SK-N-MC (cell line): Measurements from ENCODE around the gene CEMIP.

Source experiments
- DNase-seq: peaks from one replicate; pipeline ENCODE4 v3.0.0-alpha.2; 2011; ENCODE audit warnings: low read depth, low spot score
- H3K27ac ChIP-seq: fragments of 200-600 bp; sonication (generic); 2 replicates; pipeline ENCODE4 v1.5.1; 2016; ENCODE audit warnings: mixed run types
- H3K36me3 ChIP-seq: fragments of 200-600 bp; sonication (generic); 2 replicates; pipeline ENCODE4 v1.6.1; 2017; ENCODE audit warnings: antibody characterized with exemption, low read length, mixed read lengths; ENCODE audit not compliant: insufficient read depth
- H3K4me3 ChIP-seq: fragments of 200-600 bp; sonication (generic); 2 replicates; pipeline ENCODE4 v1.5.1; 2016
- H3K9ac ChIP-seq: fragments of 200-600 bp; sonication (generic); 2 replicates; pipeline ENCODE4 v1.8.0; 2017; ENCODE audit warnings: mixed run types, mixed read lengths; ENCODE audit not compliant: insufficient read length
- H3K9me3 ChIP-seq: fragments of 200-600 bp; sonication (generic); 2 replicates; pipeline ENCODE4 v1.6.1; 2017; ENCODE audit warnings: low read depth, mild to moderate bottlenecking, antibody characterized with exemption, low read length, moderate library complexity, mixed read lengths
- EZH2 ChIP-seq: fragments of 200-600 bp; sonication (generic); IDR thresholded peaks from one replicate; pipeline ENCODE4 v1.6.1; 2017; ENCODE audit warnings: antibody characterized with exemption
- FOXP2 ChIP-seq: optimal IDR thresholded peaks from 2 replicates; pipeline ENCODE3; 2011; ENCODE audit warnings: mild to moderate bottlenecking, moderate library complexity; ENCODE audit not compliant: insufficient read depth; ENCODE audit errors: extremely low read length, control extremely low read depth
- POLR2AphosphoS5 ChIP-seq: IDR thresholded peaks from 2 replicates; pipeline ENCODE4 v1.6.1; 2012; ENCODE audit warnings: mild to moderate bottlenecking, low read depth, low read length, borderline replicate concordance

The CEMIP gene

GRCh38 chr15:80739919-80740318 lies 39.3 kb upstream of the CEMIP start:
- H3K9me3 ChIP-seq: no peaks in the 10 kb centered on the region
- no peak overlapping the region for H3K4me3 ChIP-seq
- H3K27ac ChIP-seq: no peak overlapping the region
- H3K9ac ChIP-seq: no peak overlapping the region
- TF ChIP-seq FOXP2: no peak
- TF ChIP-seq POLR2AphosphoS5: no peak
- TF ChIP-seq EZH2: no peak
- H3K36me3 ChIP-seq: no peaks in the 10 kb centered on the region
- no peak for DNase-seq

- TF ChIP-seq FOXP2 (no peak), POLR2AphosphoS5 (no peak), EZH2 (no peak)
- no peaks in the 10 kb centered on the region for H3K36me3 ChIP-seq
- H3K9ac ChIP-seq: no peak overlapping the region
- no peak for DNase-seq
- no peaks in the 10 kb centered on the region for H3K9me3 ChIP-seq
- H3K4me3 ChIP-seq: no peak overlapping the region
- H3K27ac ChIP-seq: no peak overlapping the region
Observed at GRCh38 chr15:80742081-80742480, 37.1 kb upstream of the CEMIP start.

- no peak overlapping the region for H3K9ac ChIP-seq
- H3K9me3 ChIP-seq: no peaks in the 10 kb centered on the region
- H3K27ac ChIP-seq: no peak overlapping the region
- DNase-seq: no peak
- no peaks in the 10 kb centered on the region for H3K36me3 ChIP-seq
- no peak overlapping the region for H3K4me3 ChIP-seq
- TF ChIP-seq EZH2: no peak
- no peak for TF ChIP-seq FOXP2
- TF ChIP-seq POLR2AphosphoS5: no peak
Observed at GRCh38 chr15:80743189-80743833, 35.9 kb upstream of the CEMIP start.

GRCh38 chr15:80744415-80744814 lies 34.8 kb upstream of the CEMIP start:
- TF ChIP-seq POLR2AphosphoS5: no peak
- no peak overlapping the region for H3K27ac ChIP-seq
- H3K9ac ChIP-seq: no peak overlapping the region
- DNase-seq: no peak
- no peaks in the 10 kb centered on the region for H3K9me3 ChIP-seq
- H3K4me3 ChIP-seq: no peak overlapping the region
- no peaks in the 10 kb centered on the region for H3K36me3 ChIP-seq

GRCh38 chr15:80744826-80745225 lies 34.3 kb upstream of the CEMIP start:
- no peak overlapping the region for H3K27ac ChIP-seq
- TF ChIP-seq FOXP2 (no peak), POLR2AphosphoS5 (no peak), EZH2 (no peak)
- no peak for DNase-seq
- no peaks in the 10 kb centered on the region for H3K36me3 ChIP-seq
- H3K9ac ChIP-seq: no peak overlapping the region
- H3K4me3 ChIP-seq: no peak overlapping the region
- H3K9me3 ChIP-seq: no peaks in the 10 kb centered on the region

DNA sequence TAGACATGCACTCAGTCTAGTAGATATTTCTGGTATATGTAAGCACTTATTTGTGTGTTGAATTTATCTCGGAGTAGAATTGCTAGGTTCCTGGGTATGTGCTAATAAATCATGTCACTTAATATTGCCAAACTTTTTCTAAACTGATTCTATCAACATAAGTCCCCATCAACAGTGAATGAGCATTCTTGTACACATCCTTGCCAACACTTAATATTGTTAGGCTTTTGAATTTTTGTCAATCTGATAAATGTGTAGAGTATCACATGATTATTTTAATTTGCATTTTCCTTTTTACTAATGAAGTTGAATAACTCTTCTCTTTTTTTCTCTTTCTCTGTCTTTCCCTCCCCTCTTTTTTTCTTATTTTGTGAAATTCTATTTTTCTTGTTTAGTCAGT lies 33.3 kb upstream of the CEMIP start:
- no peak overlapping the region for H3K9ac ChIP-seq
- DNase-seq: no peak
- no peaks in the 10 kb centered on the region for H3K36me3 ChIP-seq
- H3K4me3 ChIP-seq: no peak overlapping the region
- H3K27ac ChIP-seq: no peak overlapping the region
- no peaks in the 10 kb centered on the region for H3K9me3 ChIP-seq
- TF ChIP-seq POLR2AphosphoS5: no peak
- no peak for TF ChIP-seq EZH2
- TF ChIP-seq FOXP2: no peak

DNA sequence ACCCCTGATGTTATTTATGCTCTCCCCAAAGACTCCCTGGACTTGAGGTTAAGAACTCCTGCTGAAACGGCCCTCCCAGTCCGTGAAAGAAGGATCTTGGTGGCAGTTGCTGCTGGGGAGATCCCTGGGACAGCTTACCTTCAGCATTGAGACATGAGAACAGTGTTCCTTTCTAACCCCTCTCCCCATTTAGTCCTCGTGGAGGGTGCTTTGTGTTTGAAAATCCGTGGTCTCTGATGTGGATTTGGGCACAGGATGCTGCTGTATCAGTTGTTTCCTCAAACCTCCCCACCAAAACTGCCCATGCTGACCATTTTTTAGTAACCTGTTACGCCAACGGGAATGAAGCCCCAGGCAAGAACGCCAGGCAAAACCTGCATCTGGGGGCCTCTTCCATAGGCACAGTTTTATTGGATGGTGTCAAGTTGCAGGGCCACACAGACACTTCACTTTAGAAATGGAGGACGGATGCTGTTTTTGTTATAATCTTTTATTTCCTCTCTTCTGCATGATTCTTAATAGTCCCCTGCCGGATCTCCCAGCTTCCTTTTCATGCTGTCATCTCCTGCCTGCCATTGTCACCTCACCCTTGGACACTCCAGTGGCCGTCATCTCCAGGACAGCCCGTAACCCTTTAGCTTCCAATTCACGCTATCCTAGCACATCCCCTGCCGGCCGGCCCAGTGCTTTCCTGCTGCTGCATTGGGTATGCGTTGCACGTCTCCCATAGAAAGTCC lies 31.7 kb upstream of the CEMIP start:
- TF ChIP-seq FOXP2: no peak
- no peak for TF ChIP-seq POLR2AphosphoS5
- no peak for TF ChIP-seq EZH2
- no peak for DNase-seq
- Histone ChIP-seq H3K4me3 (no peak overlapping the region), H3K9ac (no peak overlapping the region), H3K9me3 (no peaks in the 10 kb centered on the region), H3K36me3 (no peaks in the 10 kb centered on the region), H3K27ac (no peak overlapping the region)

DNA sequence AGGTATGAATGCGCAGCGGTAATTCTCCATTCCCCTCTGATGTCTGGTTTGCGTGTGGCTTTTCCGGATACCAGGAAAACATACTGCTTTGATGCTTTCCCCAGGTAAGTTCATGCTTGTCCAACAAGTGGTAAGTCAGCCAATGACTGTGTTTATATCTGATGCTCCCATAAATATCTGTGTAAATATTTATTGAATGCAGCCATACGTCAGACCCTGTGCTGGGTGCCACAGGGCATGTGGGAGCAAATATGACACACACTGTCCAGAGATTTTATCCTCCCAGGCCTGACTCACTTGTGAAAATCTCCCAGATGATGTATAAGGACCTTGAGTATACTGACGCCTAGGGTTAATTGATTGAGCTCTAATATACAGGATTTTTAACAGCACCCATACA lies 29.6 kb upstream of the CEMIP start:
- H3K4me3 ChIP-seq: no peak overlapping the region
- no peak overlapping the region for H3K9ac ChIP-seq
- H3K27ac ChIP-seq: no peak overlapping the region
- no peaks in the 10 kb centered on the region for H3K9me3 ChIP-seq
- DNase-seq: no peak
- TF ChIP-seq FOXP2 (no peak), POLR2AphosphoS5 (no peak), EZH2 (no peak)
- H3K36me3 ChIP-seq: no peaks in the 10 kb centered on the region

- TF ChIP-seq POLR2AphosphoS5: no peak
- no peak for TF ChIP-seq FOXP2
- no peak for TF ChIP-seq EZH2
- H3K9ac ChIP-seq: no peak overlapping the region
- no peak for DNase-seq
Observed at GRCh38 chr15:80750575-80750974, 28.6 kb upstream of the CEMIP start.

More at GRCh38 chr15:80750575-80750974, 28.6 kb upstream of the CEMIP start:
- H3K27ac ChIP-seq: no peak overlapping the region
- H3K4me3 ChIP-seq: no peak overlapping the region
- no peaks in the 10 kb centered on the region for H3K36me3 ChIP-seq
- no peaks in the 10 kb centered on the region for H3K9me3 ChIP-seq
